ENCODE results near the gene PLIN4. TPM values are rescaled to one million over a fixed set of nuclear protein-coding genes. Genes with fewer than 3 reads are reported as not detected.

The PLIN4 gene
- total and polyA plus RNA-seq, 9 of the 15 experiments (the other 6 are each of a cell fraction or from before 2014, with no cell fraction given): 0.04 to 0.16 (median 0.07) TPM; not detected in 3

DNA sequence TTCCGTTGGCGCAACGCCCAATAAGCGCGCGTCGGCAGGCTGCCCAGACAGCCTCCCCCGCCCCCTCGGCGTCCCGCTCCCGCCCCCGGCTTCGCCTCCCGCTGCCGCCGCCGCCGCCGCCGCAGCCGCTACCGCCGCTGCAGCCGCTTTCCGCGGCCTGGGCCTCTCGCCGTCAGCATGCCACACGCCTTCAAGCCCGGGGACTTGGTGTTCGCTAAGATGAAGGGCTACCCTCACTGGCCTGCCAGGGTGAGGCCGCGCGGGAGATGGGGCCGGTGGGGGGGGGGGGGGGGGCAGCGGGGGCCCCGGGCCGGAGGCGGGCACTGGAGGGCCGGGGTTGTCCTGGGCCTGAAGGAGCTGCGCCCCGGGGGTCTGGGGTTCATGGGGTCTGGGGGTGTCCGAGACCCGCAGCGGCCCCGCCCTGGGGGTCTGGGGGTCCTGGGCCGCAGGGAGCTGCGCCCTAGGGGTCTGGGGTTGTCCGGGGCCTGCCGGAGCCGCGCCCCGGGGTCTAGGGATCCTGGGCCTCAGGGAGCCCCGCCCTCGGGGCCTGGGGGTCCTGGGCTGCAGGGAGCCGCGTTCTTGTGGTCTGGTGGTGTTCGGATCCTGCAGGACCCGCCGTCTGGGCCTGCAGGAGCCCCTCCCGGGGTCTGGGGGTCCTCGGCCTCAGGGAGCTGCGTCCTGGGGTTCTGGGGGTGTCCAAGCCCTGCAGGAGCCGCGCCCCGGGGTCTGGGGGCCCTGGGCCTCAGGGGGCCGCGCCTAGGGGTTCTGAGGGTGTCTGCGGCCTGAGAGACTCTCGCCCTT is 45.9 kb downstream of the PLIN4 start, which contains the start of gene HDGFL2 (continued):
- TF ChIP-seq, protein P1, sequence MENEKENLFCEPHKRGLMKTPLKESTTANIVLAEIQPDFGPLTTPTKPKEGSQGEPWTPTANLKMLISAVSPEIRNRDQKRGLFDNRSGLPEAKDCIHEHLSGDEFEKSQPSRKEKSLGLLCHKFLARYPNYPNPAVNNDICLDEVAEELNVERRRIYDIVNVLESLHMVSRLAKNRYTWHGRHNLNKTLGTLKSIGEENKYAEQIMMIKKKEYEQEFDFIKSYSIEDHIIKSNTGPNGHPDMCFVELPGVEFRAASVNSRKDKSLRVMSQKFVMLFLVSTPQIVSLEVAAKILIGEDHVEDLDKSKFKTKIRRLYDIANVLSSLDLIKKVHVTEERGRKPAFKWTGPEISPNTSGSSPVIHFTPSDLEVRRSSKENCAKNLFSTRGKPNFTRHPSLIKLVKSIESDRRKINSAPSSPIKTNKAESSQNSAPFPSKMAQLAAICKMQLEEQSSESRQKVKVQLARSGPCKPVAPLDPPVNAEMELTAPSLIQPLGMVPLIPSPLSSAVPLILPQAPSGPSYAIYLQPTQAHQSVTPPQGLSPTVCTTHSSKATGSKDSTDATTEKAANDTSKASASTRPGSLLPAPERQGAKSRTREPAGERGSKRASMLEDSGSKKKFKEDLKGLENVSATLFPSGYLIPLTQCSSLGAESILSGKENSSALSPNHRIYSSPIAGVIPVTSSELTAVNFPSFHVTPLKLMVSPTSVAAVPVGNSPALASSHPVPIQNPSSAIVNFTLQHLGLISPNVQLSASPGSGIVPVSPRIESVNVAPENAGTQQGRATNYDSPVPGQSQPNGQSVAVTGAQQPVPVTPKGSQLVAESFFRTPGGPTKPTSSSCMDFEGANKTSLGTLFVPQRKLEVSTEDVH (IDR thresholded peaks at IDR 0.05; ENCODE audit: low read depth, partially characterized antibody): no peak
- TF ChIP-seq PHF20 (IDR thresholded peaks at IDR 0.05; ENCODE audit: partially characterized antibody): no peak
- no peak for TF ChIP-seq NFRKB (IDR thresholded peaks at IDR 0.05; ENCODE audit: low read depth)
- TF ChIP-seq EWSR1 (IDR thresholded peaks at IDR 0.05; ENCODE audit: borderline replicate concordance, low read depth, partially characterized antibody): no peak
- TF ChIP-seq ARID4B (CRISPR knock-in tag; IDR thresholded peaks at IDR 0.05): peak; percentile 85
- TF ChIP-seq RB1 (IDR thresholded peaks at IDR 0.05; ENCODE audit: low read depth): peak; percentile 80; the same call in 1 of the 2 replicates
- no peak for TF ChIP-seq MTA1 (IDR thresholded peaks at IDR 0.05; ENCODE audit: borderline replicate concordance)
- no peak for TF ChIP-seq SNAPC5 (CRISPR knock-in tag; IDR thresholded peaks at IDR 0.05)
- TF ChIP-seq, protein P2, sequence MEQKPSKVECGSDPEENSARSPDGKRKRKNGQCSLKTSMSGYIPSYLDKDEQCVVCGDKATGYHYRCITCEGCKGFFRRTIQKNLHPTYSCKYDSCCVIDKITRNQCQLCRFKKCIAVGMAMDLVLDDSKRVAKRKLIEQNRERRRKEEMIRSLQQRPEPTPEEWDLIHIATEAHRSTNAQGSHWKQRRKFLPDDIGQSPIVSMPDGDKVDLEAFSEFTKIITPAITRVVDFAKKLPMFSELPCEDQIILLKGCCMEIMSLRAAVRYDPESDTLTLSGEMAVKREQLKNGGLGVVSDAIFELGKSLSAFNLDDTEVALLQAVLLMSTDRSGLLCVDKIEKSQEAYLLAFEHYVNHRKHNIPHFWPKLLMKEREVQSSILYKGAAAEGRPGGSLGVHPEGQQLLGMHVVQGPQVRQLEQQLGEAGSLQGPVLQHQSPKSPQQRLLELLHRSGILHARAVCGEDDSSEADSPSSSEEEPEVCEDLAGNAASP (IDR thresholded peaks at IDR 0.05): no peak
- 0 out of 2 replicates have a peak, but pooled peaks have one; percentile 55 for TF ChIP-seq FOXP1 (CRISPR knock-in tag; IDR thresholded peaks at IDR 0.05)
- TF ChIP-seq MTA3 (IDR thresholded peaks at IDR 0.05; ENCODE audit: borderline replicate concordance): no peak
- no peak for TF ChIP-seq DDX20 (tag; IDR thresholded peaks at IDR 0.05; ENCODE audit: low read depth)
- TF ChIP-seq, protein P3, sequence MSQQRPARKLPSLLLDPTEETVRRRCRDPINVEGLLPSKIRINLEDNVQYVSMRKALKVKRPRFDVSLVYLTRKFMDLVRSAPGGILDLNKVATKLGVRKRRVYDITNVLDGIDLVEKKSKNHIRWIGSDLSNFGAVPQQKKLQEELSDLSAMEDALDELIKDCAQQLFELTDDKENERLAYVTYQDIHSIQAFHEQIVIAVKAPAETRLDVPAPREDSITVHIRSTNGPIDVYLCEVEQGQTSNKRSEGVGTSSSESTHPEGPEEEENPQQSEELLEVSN (IDR thresholded peaks at IDR 0.05; ENCODE audit: borderline replicate concordance in 1 of 2, extremely low read depth in 1 of 2, insufficient read depth in 1 of 2, insufficient read length in 1 of 2, low read depth in 1 of 2, low read length in 1 of 2, poor library complexity in 1 of 2, severe bottlenecking in 1 of 2): peak in 1 of 2 experiments; percentile 77
- TF ChIP-seq ZEB2 (IDR thresholded peaks at IDR 0.05): no peak

Measured in K562 (cell line).